Smooth muscle cell (in vitro differentiated cells): ENCODE results near the gene ENPP7. TPM values are rescaled to one million over a fixed set of nuclear protein-coding genes. Genes with fewer than 3 reads are reported as not detected.
"Not testable (repeated sequence)": the region's sequence is repeated elsewhere in the genome, so short reads cannot be mapped to it uniquely, and the experiment has no call there.

Source experiments
- DNase-seq: peaks from one replicate; lab custom pipeline; 2025; ENCODE audit not compliant: unreplicated experiment; lab: John Stamatoyannopoulos, UW
- H2AFZ ChIP-seq: fragments of 200-600 bp; sonication (generic); 2 replicates; pipeline ENCODE4 v1.6.0; 2016; ENCODE audit warnings: antibody characterized with exemption, low read depth, mild to moderate bottlenecking
- H3F3A ChIP-seq: fragments of 200-600 bp; sonication (generic); 2 replicates; pipeline ENCODE4 v1.6.0; 2017; ENCODE audit warnings: antibody characterized with exemption, low read depth
- H3K27ac ChIP-seq: fragments of 200-600 bp; sonication (generic); 2 replicates; pipeline ENCODE4 v1.5.1; 2016; ENCODE audit warnings: low read depth, mild to moderate bottlenecking
- H3K27me3 ChIP-seq: fragments of 200-600 bp; sonication (generic); 2 replicates; pipeline ENCODE4 v1.6.1; 2016; ENCODE audit warnings: low read depth, mild to moderate bottlenecking
- H3K36me3 ChIP-seq: fragments of 200-600 bp; sonication (generic); 2 replicates; pipeline ENCODE4 v1.5.1; 2016; ENCODE audit warnings: low read depth
- H3K4me1 ChIP-seq: fragments of 200-600 bp; sonication (generic); 2 replicates; pipeline ENCODE4 v1.5.1; 2016; ENCODE audit warnings: low read depth
- H3K4me2 ChIP-seq: fragments of 200-600 bp; sonication (generic); 2 replicates; pipeline ENCODE4 v1.6.0; 2016; ENCODE audit warnings: mild to moderate bottlenecking
- H3K4me3 ChIP-seq: fragments of 200-600 bp; sonication (generic); 2 replicates; pipeline ENCODE4 v1.5.1; 2016; ENCODE audit warnings: mild to moderate bottlenecking
- H3K79me2 ChIP-seq: fragments of 200-600 bp; sonication (generic); 2 replicates; pipeline ENCODE4 v1.6.0; 2016; ENCODE audit warnings: low read depth, mild to moderate bottlenecking
- H3K9ac ChIP-seq: fragments of 200-600 bp; sonication (generic); 2 replicates; pipeline ENCODE4 v1.6.0; 2016; ENCODE audit warnings: low read depth
- H3K9me3 ChIP-seq: fragments of 200-600 bp; sonication (generic); replicated peaks from 2 replicates; pipeline ENCODE4 v1.5.1; 2016; ENCODE audit warnings: low read depth
- H4K20me1 ChIP-seq: fragments of 200-600 bp; sonication (generic); 2 replicates; pipeline ENCODE4 v1.6.0; 2016; ENCODE audit warnings: low read depth
- CTCF ChIP-seq: fragments of 200-600 bp; sonication (generic); IDR thresholded peaks from 2 replicates; pipeline ENCODE4 v1.5.1; 2017; ENCODE audit warnings: borderline replicate concordance, mild to moderate bottlenecking, antibody characterized with exemption; ENCODE audit not compliant: insufficient read depth, poor library complexity, severe bottlenecking
- WGBS: methylation state at CpG from one replicate; pipeline ENCODE4 v1.1.7; 2016; ENCODE audit warnings: low lambda C conversion rate; 5-methylcytosine and 5-hydroxymethylcytosine counted together
- polyA plus RNA-seq: library from polyadenylated mRNA; unstranded; fragments of >200 nt; fragmentation: Nextera tagmentation; extraction: Ambion mirVana; gene quantifications from 2 replicates; pipeline ENCODE4 v1.2.1, GENCODE V29; 2016
- total RNA-seq: library from RNA; depleted of rRNA; stranded (reverse); fragments of >200 nt; gene quantifications from 2 replicates; pipeline ENCODE4 v1.2.3, GENCODE V29; 2014

ENPP7 gene
- total and polyA plus RNA-seq, 2 experiments from 2014 or later, result not detected

GRCh38 chr17:79754370-79754769, 23.6 kb downstream of the ENPP7 start:
- no peak overlapping the region for H3K4me3 ChIP-seq
- no peak for DNase-seq
- no peak overlapping the region for H2AFZ ChIP-seq
- no peaks in the 10 kb centered on the region for H4K20me1 ChIP-seq
- peaks cover 34% of the 10 kb centered on the region for H3K27me3 ChIP-seq
- no peak overlapping the region for H3K9ac ChIP-seq
- H3F3A ChIP-seq, result peaks cover 5% of the 10 kb centered on the region
- WGBS, result 83% methylated on average over 12 of the region's 12 CpGs
- no peak overlapping the region for H3K27ac ChIP-seq
- H3K36me3 ChIP-seq, result no peaks in the 10 kb centered on the region
- TF ChIP-seq CTCF, result no peak
- H3K79me2 ChIP-seq, result no peaks in the 10 kb centered on the region
- H3K9me3 ChIP-seq, result no peaks in the 10 kb centered on the region
- peaks cover 8% of the 10 kb centered on the region for H3K4me1 ChIP-seq
- H3K4me2 ChIP-seq, result no peak overlapping the region

- 92% methylated on average over 9 of the region's 9 CpGs for WGBS
Observed at GRCh38 chr17:79754903-79755302, 24.2 kb downstream of the ENPP7 start.

GRCh38 chr17:79755591-79755990, 24.8 kb downstream of the ENPP7 start:
- H2AFZ ChIP-seq, result no peak overlapping the region
- H3K4me3 ChIP-seq, result no peak overlapping the region
- no peaks in the 10 kb centered on the region for H3K36me3 ChIP-seq
- DNase-seq, result no peak
- no peaks in the 10 kb centered on the region for H3K4me1 ChIP-seq
- no peaks in the 10 kb centered on the region for H4K20me1 ChIP-seq
- H3F3A ChIP-seq, result no peaks in the 10 kb centered on the region
- H3K9me3 ChIP-seq, result no peaks in the 10 kb centered on the region
- H3K27me3 ChIP-seq, result peaks cover 27% of the 10 kb centered on the region
- H3K27ac ChIP-seq, result no peak overlapping the region
- TF ChIP-seq CTCF, result no peak
- H3K9ac ChIP-seq, result no peak overlapping the region
- H3K79me2 ChIP-seq, result no peaks in the 10 kb centered on the region
- H3K4me2 ChIP-seq, result no peak overlapping the region
- WGBS, result 89% methylated on average over 14 of the region's 14 CpGs

More at GRCh38 chr17:79754903-79755302, 24.2 kb downstream of the ENPP7 start:
- not testable (repeated sequence) for DNase-seq, H3K4me1 ChIP-seq, H2AFZ ChIP-seq, H3K9ac ChIP-seq, H3K4me3 ChIP-seq, H3K4me2 ChIP-seq, H3K79me2 ChIP-seq, H3K36me3 ChIP-seq, H3K9me3 ChIP-seq, H4K20me1 ChIP-seq, H3F3A ChIP-seq, H3K27ac ChIP-seq
- peaks cover 30% of the 10 kb centered on the region for H3K27me3 ChIP-seq

- no peaks in the 10 kb centered on the region for H3K36me3 ChIP-seq
- 91% methylated on average over 10 of the region's 15 CpGs for WGBS
- H3K4me3 ChIP-seq, result no peak overlapping the region
- H3F3A ChIP-seq, result no peaks in the 10 kb centered on the region
- H3K79me2 ChIP-seq, result no peaks in the 10 kb centered on the region
- H3K9ac ChIP-seq, result no peak overlapping the region
- H3K27ac ChIP-seq, result no peak overlapping the region
- DNase-seq, result no peak
- TF ChIP-seq CTCF, result no peak
- H4K20me1 ChIP-seq, result no peaks in the 10 kb centered on the region
- H2AFZ ChIP-seq, result no peak overlapping the region
- no peak overlapping the region for H3K4me2 ChIP-seq
- no peaks in the 10 kb centered on the region for H3K9me3 ChIP-seq
- H3K4me1 ChIP-seq, result no peaks in the 10 kb centered on the region
- H3K27me3 ChIP-seq, result peaks cover 11% of the 10 kb centered on the region
Observed at GRCh38 chr17:79757140-79757745, 26.5 kb downstream of the ENPP7 start.
